GM12891 (cell line): ENCODE measurements around the gene RNF212B.

Experiments used
- POLR2A ChIP-seq: IDR thresholded peaks from 2 replicates; pipeline ENCODE4 v1.6.1; 2011; ENCODE audit warnings: low read depth, low read length, control low read depth
- POLR2AphosphoS5 ChIP-seq: IDR thresholded peaks from 2 replicates; pipeline ENCODE4 v1.6.1; 2011; ENCODE audit warnings: low read depth, low read length, control low read depth
- TAF1 ChIP-seq: IDR thresholded peaks from 2 replicates; pipeline ENCODE4 v1.6.1; 2011; ENCODE audit warnings: low read depth, low read length, control low read depth

DNA sequence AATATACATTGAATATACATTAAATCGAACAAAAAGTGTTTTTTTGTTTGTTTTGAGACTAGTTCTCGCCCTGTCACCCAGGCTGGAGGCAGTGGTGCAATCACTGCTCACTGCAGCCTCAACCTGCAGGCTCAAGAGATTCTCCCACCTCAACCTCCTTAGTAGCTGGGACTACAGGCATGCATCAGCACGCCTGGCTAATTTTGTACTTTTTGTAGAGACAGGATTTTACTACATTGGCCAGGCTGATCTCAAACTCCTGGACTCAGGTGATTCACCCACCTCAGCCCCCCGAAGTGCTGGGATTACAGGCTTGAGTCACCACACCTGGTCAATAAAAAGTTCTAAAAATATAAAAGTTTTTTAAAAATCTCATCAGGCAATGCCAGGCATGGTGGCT, 10.2 kb upstream of the RNF212B start:
- TF ChIP-seq POLR2A (no peak), POLR2AphosphoS5 (no peak), TAF1 (no peak)
